Stimulated activated CD8-positive, alpha-beta memory T cell treated with anti-CD3 and anti-CD28 coated beads, Interleukin-2, amount 100 ng/mL, for 48 hours (primary cell): ENCODE data around the gene MTHFSD.

Experiments
- DNase-seq, 2 donors: peaks; one replicate each; pipeline ENCODE4 v3.0.0-alpha.2; 2020; ENCODE audit warnings: low read depth in 2 of 2

MTHFSD gene

GRCh38 chr16:86490859-86491639, 64.0 kb downstream of the MTHFSD start:
- no peak for DNase-seq

- no peak for DNase-seq
Observed at GRCh38 chr16:86485746-86486145, 69.3 kb downstream of the MTHFSD start.

GRCh38 chr16:86484240-86484639, 70.8 kb downstream of the MTHFSD start:
- no peak for DNase-seq

GRCh38 chr16:86481607-86482006, 73.4 kb downstream of the MTHFSD start:
- no peak for DNase-seq

- no peak for DNase-seq
Observed at GRCh38 chr16:86480444-86480843, 74.6 kb downstream of the MTHFSD start.
